Upper lobe of left lung (tissue), 4 donors: ENCODE results near the gene NWD2.

ENCODE experiments used
- CTCF ChIP-seq, 6 experiments: fragments of 450-650 bp in 4 of 6; fragments of 200-600 bp in 2 of 6; sonication (generic) in 2 of 6; IDR thresholded peaks; one replicate each; pipeline ENCODE4 v1.5.1; 2016 to 2019; ENCODE audit warnings: antibody characterized with exemption in 6 of 6
- EP300 ChIP-seq, 4 donors: sonication (generic); formaldehyde crosslinking; IDR thresholded peaks; one replicate each; pipeline ENCODE4 v1.5.1; 2017; ENCODE audit warnings: antibody characterized with exemption in 4 of 4, control low read depth in 2 of 4
- POLR2A ChIP-seq, 4 donors: fragments of 450-650 bp; IDR thresholded peaks; one replicate each; pipeline ENCODE4 v1.5.1; 2016 to 2017; ENCODE audit warnings: antibody characterized with exemption in 4 of 4, mild to moderate bottlenecking in 2 of 4
- POLR2AphosphoS5 ChIP-seq, 2 donors: sonication (generic); formaldehyde crosslinking; IDR thresholded peaks; one replicate each; pipeline ENCODE4 v1.5.1; 2017; ENCODE audit warnings: antibody characterized with exemption in 2 of 2

GRCh38 chr4:37471971-37472370 lies 227.4 kb downstream of the NWD2 start:
- TF ChIP-seq CTCF (IDR thresholded peaks at IDR 0.05), result no peak
- TF ChIP-seq POLR2AphosphoS5 (IDR thresholded peaks at IDR 0.05), result no peak
- TF ChIP-seq POLR2A (IDR thresholded peaks at IDR 0.05), result no peak
- no peak for TF ChIP-seq EP300 (IDR thresholded peaks at IDR 0.05)
